ENCODE measurements around the gene TVP23B.
"Not testable (repeated sequence)": the region's sequence is repeated elsewhere in the genome, so short reads cannot be mapped to it uniquely, and the experiment has no call there.

The TVP23B gene

GRCh38 chr17:18780991-18781718 is at the start of gene TVP23B:
TVP23B (plus strand) TSS chr17:18781183; CDS start chr17:18781294, 111 bp downstream.
- DNase-seq = peak; percentile 97

DNA sequence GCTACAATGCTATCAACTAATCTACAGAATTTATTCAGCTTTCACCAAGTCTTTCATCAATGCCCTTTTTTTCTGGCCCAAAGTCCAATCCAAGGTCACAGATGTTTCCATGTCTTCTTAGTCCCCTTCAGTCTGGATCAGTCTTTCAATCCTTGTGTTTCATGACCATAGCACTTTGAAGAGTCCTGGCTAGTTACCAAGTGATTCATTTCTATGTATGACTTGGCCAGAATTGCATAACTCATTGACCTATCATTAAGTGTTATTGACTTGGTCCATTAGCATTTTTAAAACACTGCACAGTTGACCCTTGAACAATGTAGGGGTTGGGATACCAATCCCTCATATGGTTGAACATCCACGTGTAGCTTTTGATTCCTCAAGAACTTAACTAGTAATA is 48.5 kb upstream of the TVP23B start:
- not testable (repeated sequence) for DNase-seq

GRCh38 chr17:18733350-18733749 is 47.6 kb upstream of the TVP23B start:
- not testable (repeated sequence) for DNase-seq

DNA sequence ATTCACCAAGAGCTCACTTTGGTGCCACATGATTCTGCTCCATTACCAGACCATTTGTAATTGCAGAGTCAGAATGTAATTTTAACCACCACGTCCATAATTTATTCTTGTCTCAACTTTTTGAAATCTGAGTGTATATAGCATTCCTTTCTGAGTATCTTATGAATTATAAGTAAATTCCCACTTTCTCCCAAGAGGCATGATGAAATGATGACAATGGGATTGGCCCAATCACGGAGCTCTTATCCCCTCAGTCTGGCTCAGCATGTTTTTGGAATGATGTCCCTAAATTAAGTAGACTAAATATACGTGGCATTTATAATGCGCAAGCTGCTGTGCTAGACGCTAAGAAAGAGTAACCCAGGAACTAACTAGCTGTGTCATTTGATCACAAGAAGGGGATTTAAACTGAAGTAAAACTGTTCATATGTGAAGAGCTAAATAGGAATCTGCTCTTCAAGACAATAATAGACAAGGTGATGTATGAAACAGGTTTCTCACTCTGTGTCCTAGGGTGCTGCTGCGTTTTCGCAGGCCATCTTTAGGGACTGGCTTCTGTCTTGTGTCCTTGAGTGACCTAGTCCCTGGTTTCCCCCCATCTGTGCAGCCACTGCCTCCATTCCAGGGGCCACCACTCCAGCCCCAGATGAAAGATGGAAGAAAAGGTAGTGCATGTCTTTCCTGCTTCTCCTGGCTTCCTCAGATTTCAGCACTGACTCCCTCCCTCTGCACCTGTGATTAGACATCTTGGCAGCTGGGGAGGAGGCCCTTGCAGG is 41.2 kb upstream of the TVP23B start:
- not testable (repeated sequence) for DNase-seq

DNA sequence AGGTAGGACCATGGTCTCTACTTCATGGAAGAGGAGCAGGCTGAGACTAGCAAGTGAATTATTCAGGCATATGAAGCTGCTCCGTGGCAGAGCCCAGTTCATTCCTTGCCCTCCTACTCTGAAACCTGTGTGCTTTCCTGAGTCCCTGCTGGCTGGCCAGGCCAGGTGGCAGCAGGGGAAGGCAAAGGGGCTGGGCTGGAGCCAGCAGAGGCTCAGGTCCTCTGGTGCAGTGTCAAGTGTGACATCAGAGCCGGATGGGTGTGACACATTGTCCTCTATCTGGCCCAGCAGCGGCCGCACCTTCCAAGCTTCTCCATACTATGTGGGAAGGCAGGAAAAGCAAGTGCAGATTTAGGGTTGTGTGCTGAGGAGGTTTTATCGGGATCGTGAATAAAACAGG is 39.8 kb upstream of the TVP23B start:
- not testable (repeated sequence) for DNase-seq

GRCh38 chr17:18743699-18744421 is 37.1 kb upstream of the TVP23B start, which contains the start of gene FBXW10:
FBXW10 (plus strand) TSS chr17:18744054; CDS start chr17:18744245, 191 bp downstream.
- not testable (repeated sequence) for DNase-seq

GRCh38 chr17:18744726-18745125 is 36.3 kb upstream of the TVP23B start:
- DNase-seq = not testable (repeated sequence)

DNA sequence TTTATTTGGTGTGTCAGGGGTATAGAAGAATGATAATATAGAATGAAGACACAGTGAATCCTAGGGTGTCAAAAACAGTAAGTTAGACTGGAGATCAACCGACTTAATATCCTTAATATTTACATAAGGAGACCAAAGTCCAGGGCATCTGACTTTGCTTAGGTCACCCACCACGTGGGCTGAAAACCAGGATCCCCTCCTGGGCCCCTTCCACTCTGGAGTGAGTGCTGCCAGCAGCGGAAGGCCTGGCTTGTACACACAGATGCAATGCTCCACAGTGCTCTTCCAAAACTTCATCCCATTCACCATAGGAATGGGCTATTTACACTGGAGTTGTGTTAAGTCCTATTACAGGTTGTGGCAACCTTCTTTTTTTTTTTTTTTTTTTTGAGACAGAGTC is 34.4 kb upstream of the TVP23B start:
- DNase-seq = not testable (repeated sequence)

DNA sequence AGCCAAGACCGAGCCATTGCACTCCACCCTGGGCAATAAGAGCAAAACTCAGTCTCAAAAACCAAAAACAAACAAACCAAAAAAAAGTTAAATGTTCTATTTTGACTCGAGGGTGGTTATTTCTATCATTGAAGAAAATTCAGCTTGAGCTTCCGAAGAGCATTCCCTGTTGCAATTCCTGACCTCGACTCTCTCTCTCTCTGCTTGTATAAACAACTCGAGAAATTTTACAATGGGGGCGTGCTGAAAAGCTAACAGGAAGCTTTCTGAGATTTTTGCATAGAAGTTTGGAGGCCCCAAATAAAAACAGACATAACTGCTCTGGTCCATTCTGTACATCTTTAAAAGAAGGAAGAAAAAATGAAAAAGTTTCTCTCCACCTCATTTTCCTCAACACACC is 33.5 kb upstream of the TVP23B start:
- DNase-seq = not testable (repeated sequence)

GRCh38 chr17:18750242-18750641 is 30.7 kb upstream of the TVP23B start:
- DNase-seq = not testable (repeated sequence)

GRCh38 chr17:18753829-18754409 is 27.1 kb upstream of the TVP23B start:
- not testable (repeated sequence) for DNase-seq

DNA sequence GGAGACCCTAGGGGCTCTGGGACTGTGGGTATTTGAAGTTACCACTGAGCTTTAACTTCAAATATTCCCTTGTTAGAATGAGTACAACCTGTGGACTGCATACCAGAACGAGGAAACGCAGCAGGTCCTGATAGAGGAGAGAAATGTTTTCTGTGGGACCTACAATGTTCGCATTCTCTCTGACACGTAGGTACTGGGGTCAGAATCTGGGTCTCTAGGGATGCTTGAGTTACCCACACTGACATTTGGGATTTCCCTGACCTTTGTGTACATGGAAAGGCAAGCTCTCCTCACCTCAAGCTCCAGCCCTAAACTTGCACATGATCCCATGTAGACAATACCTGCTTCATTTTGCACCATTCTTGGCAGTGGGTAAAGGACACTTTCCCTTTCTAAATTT is 25.0 kb upstream of the TVP23B start:
- not testable (repeated sequence) for DNase-seq

- DNase-seq = not testable (repeated sequence)
Observed at GRCh38 chr17:18757368-18758044, 23.5 kb upstream of the TVP23B start.

GRCh38 chr17:18758344-18758743 is 22.6 kb upstream of the TVP23B start:
- DNase-seq = not testable (repeated sequence)

GRCh38 chr17:18760221-18760620 is 20.8 kb upstream of the TVP23B start:
- not testable (repeated sequence) for DNase-seq

- DNase-seq = not testable (repeated sequence)
Observed at GRCh38 chr17:18770572-18770971, 10.4 kb upstream of the TVP23B start.

DNA sequence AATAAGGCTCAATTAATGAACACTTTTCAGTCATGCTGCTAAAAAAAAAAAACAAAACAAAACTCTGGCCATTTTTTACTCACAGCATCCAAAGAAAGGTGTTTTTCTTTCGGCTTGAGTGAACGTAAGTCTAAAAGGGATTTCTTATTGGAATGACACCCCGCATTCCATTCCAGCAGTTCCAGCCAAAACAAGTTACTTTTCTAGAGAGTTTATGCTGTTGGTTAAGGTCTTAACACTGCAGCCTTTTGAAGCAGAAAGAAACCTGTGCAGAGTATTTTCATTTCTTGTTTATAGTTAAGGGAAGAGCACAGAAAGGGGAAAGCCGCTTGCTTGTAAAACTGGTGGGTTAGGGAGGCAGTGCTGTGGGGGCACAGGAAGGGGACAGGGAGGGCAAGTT is 9.9 kb upstream of the TVP23B start:
- DNase-seq = not testable (repeated sequence)

GRCh38 chr17:18772471-18772870 is 8.5 kb upstream of the TVP23B start:
- DNase-seq = no peak

DNA sequence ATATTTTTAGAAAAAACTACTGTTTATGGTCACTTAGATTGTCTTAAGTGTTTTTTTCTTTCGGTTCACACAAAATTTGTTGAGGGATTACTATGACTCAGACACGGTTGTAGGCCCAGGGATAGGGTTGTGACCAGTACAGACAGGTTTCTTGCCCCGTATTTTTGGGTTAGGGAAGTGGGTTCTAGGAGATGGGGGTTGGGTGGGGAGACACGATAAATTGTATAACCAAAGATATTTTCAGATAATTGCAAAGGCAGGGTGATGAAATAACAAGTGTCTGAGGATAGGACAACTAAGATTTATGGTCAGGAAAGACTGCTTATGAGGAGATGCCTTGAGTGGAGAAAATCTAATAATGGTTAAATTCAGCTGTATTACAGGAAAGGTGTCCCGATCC is 822 bp downstream of the TVP23B start:
- DNase-seq = not testable (repeated sequence)

GRCh38 chr17:18785933-18786332 is 5.0 kb downstream of the TVP23B start:
- not testable (repeated sequence) for DNase-seq

GRCh38 chr17:18786890-18787289 is 5.9 kb downstream of the TVP23B start:
- not testable (repeated sequence) for DNase-seq

DNA sequence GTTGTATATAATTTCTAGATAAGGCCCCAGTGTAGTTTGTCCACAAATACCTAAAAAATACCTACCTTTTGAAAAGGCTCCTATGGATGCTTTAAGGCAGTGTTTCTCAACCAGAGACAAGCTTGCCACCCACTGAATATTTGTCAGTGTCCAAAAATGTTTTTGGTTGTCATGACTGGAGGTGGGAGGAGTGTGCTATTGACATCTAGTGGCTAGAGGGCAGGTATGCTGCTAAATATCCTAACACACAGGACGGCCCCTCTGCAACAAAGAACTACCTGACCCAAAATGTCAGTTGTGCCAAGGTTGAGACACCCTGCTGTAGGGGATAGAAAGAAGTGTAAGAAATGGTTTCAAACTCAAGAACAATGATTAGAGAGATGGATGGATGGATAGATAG is 10.4 kb downstream of the TVP23B start:
- not testable (repeated sequence) for DNase-seq
